SU-DHL-6 (cell line): ENCODE measurements around the gene PALLD.

Source experiments
- H2AFZ ChIP-seq: fragments of 200-600 bp; sonication (generic); 2 replicates; pipeline ENCODE4 v1.6.1; 2014; ENCODE audit warnings: low read depth, mild to moderate bottlenecking, moderate library complexity, mixed read lengths, antibody characterized with exemption, low read length; ENCODE audit not compliant: severe bottlenecking
- H3F3A ChIP-seq: fragments of 200-600 bp; shearing (Covaris generic); 2 replicates; pipeline ENCODE4 v1.6.0; 2016; ENCODE audit warnings: antibody characterized with exemption, mild to moderate bottlenecking; ENCODE audit not compliant: insufficient read depth
- H3K27ac ChIP-seq: fragments of 200-600 bp; sonication (generic); 2 replicates; pipeline ENCODE4 v1.5.1; 2016; ENCODE audit warnings: low read depth, mild to moderate bottlenecking, low read length, moderate library complexity, mixed read lengths
- H3K27me3 ChIP-seq: fragments of 200-600 bp; sonication (generic), shearing (Covaris generic); 2 replicates; pipeline ENCODE4 v1.6.0; 2014; ENCODE audit warnings: mild to moderate bottlenecking, low read length
- H3K36me3 ChIP-seq: fragments of 200-600 bp; sonication (generic); 2 replicates; pipeline ENCODE4 v1.6.1; 2014; ENCODE audit warnings: mild to moderate bottlenecking, low read length, mixed read lengths
- H3K4me2 ChIP-seq: fragments of 300-600, 200-600 bp; shearing (Covaris generic), sonication (generic); 2 replicates; pipeline ENCODE4 v1.6.0; 2014; ENCODE audit warnings: low read length, low read depth, mild to moderate bottlenecking; ENCODE audit not compliant: poor library complexity, severe bottlenecking
- H3K4me3 ChIP-seq: fragments of 200-600 bp; sonication (generic); 2 replicates; pipeline ENCODE4 v1.5.1; 2014; ENCODE audit warnings: antibody characterized with exemption, low read length, mild to moderate bottlenecking, mixed read lengths; ENCODE audit not compliant: insufficient read depth, poor library complexity, severe bottlenecking
- H3K79me2 ChIP-seq: fragments of 200-600 bp; sonication (generic); 2 replicates; pipeline ENCODE4 v1.6.1; 2014; ENCODE audit warnings: mild to moderate bottlenecking, low read length, moderate library complexity; ENCODE audit not compliant: insufficient read depth
- H3K9ac ChIP-seq: fragments of 200-600 bp; sonication (generic); 2 replicates; pipeline ENCODE4 v1.7.0; 2014; ENCODE audit warnings: mild to moderate bottlenecking, low read length
- H3K9me2 ChIP-seq: fragments of 200-600 bp; sonication (generic); replicated peaks from 2 replicates; pipeline ENCODE4 v1.6.1; 2014; ENCODE audit warnings: low read length; ENCODE audit not compliant: insufficient read depth
- H3K9me3 ChIP-seq: fragments of 200-600 bp; sonication (generic); 2 replicates; pipeline ENCODE4 v1.6.1; 2014; ENCODE audit warnings: low read length, mixed read lengths; ENCODE audit not compliant: insufficient read depth
- H4K20me1 ChIP-seq: fragments of 200-600 bp; sonication (generic); 2 replicates; pipeline ENCODE4 v1.6.1; 2014; ENCODE audit warnings: low read depth, mild to moderate bottlenecking, antibody characterized with exemption, low read length, moderate library complexity, mixed read lengths
- CTCF ChIP-seq: fragments of 200-600 bp; sonication (generic); IDR thresholded peaks from one replicate; pipeline ENCODE4 v1.5.1; 2017; ENCODE audit warnings: antibody characterized with exemption, mild to moderate bottlenecking, low read length, moderate library complexity; ENCODE audit not compliant: insufficient read depth, poor library complexity, severe bottlenecking
- EZH2phosphoT487 ChIP-seq: fragments of 200-600 bp; sonication (generic), shearing (Covaris generic); conservative IDR thresholded peaks from 2 replicates; pipeline ENCODE4 v1.6.1; 2018; ENCODE audit warnings: mild to moderate bottlenecking, antibody characterized with exemption, low read length, moderate library complexity, mixed read lengths

The PALLD gene

GRCh38 chr4:168615294-168616065 lies 118.6 kb downstream of the PALLD start:
- TF ChIP-seq CTCF (no peak), EZH2phosphoT487 (no peak)

GRCh38 chr4:168618577-168619265 lies 121.9 kb downstream of the PALLD start:
- no peak overlapping the region for H3K27ac ChIP-seq
- no peaks in the 10 kb centered on the region for H3K27me3 ChIP-seq
- no peaks in the 10 kb centered on the region for H3F3A ChIP-seq
- H3K36me3 ChIP-seq = no peaks in the 10 kb centered on the region
- no peak for TF ChIP-seq EZH2phosphoT487
- no peak for TF ChIP-seq CTCF
- no peaks in the 10 kb centered on the region for H4K20me1 ChIP-seq
- H3K79me2 ChIP-seq = no peaks in the 10 kb centered on the region
- no peaks in the 10 kb centered on the region for H3K9me3 ChIP-seq
- no peak overlapping the region for H3K9ac ChIP-seq
- no peak overlapping the region for H3K4me2 ChIP-seq
- no peak overlapping the region for H3K4me3 ChIP-seq
- no peak overlapping the region for H2AFZ ChIP-seq
- no peaks in the 10 kb centered on the region for H3K9me2 ChIP-seq

More at GRCh38 chr4:168615294-168616065, 118.6 kb downstream of the PALLD start:
- no peak overlapping the region for H3K9ac ChIP-seq
- no peaks in the 10 kb centered on the region for H3K79me2 ChIP-seq
- H3K27me3 ChIP-seq = no peaks in the 10 kb centered on the region
- H2AFZ ChIP-seq = no peak overlapping the region
- no peaks in the 10 kb centered on the region for H3K9me3 ChIP-seq
- H4K20me1 ChIP-seq = no peaks in the 10 kb centered on the region
- H3K9me2 ChIP-seq = no peaks in the 10 kb centered on the region
- no peak overlapping the region for H3K4me3 ChIP-seq
- H3K36me3 ChIP-seq = no peaks in the 10 kb centered on the region
- H3F3A ChIP-seq = no peaks in the 10 kb centered on the region
- H3K4me2 ChIP-seq = no peak overlapping the region
- H3K27ac ChIP-seq = no peak overlapping the region

GRCh38 chr4:168619266-168619631 lies 122.4 kb downstream of the PALLD start:
- no peak for TF ChIP-seq EZH2phosphoT487
- no peak for TF ChIP-seq CTCF
- Histone ChIP-seq H3K4me2 (no peak overlapping the region), H3K27me3 (no peaks in the 10 kb centered on the region), H3K79me2 (no peaks in the 10 kb centered on the region), H3K9ac (no peak overlapping the region), H3F3A (no peaks in the 10 kb centered on the region), H3K9me2 (no peaks in the 10 kb centered on the region), H3K9me3 (no peaks in the 10 kb centered on the region), H3K27ac (no peak overlapping the region), H3K4me3 (no peak overlapping the region), H4K20me1 (no peaks in the 10 kb centered on the region), H2AFZ (no peak overlapping the region), H3K36me3 (no peaks in the 10 kb centered on the region)
